Germinal center (tissue), 1 donor: ENCODE data around the gene MAML3.

Experiments
- DNase-seq: peaks from one replicate; pipeline ENCODE4 v3.0.0; 2012; ENCODE audit warnings: mixed read lengths, low spot score

Gene MAML3

GRCh38 chr4:139754938-139755337 lies 399.0 kb downstream of the MAML3 start:
- DNase-seq = no peak

- DNase-seq = no peak
Observed at GRCh38 chr4:139753686-139754085, 400.3 kb downstream of the MAML3 start.

DNA sequence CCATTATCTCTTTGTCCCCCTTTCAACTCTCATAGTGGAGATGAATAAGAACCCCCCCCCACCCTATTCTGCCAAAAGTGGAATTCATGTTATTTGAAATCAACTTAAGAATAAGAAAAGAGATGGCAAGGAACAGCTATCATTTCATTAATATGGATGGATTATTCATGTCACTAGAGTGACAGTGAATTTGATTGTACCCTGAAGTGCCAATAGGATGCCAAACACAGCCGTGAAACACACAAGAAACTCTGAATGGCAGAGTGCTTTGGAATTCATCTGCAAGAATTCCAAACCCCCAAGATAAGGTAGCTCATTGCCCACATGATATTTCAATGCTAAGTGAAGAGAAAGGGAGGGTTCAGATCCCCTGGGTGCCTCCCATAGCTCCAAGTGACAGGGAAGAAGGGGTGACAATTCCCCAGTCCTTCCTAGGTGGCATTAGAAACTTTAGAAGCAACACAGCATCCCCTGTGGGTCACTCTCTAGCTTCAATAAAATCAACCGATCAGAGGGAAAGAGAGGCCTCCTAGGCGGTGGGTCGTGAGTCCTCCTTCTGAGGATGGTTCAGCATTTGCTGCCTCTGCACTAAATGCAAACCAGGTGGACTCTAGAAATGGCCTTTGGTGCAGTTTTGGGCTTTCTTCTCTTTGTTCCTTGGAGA lies 404.0 kb downstream of the MAML3 start:
- DNase-seq = no peak

GRCh38 chr4:139749338-139749737 lies 404.6 kb downstream of the MAML3 start:
- DNase-seq = no peak

DNA sequence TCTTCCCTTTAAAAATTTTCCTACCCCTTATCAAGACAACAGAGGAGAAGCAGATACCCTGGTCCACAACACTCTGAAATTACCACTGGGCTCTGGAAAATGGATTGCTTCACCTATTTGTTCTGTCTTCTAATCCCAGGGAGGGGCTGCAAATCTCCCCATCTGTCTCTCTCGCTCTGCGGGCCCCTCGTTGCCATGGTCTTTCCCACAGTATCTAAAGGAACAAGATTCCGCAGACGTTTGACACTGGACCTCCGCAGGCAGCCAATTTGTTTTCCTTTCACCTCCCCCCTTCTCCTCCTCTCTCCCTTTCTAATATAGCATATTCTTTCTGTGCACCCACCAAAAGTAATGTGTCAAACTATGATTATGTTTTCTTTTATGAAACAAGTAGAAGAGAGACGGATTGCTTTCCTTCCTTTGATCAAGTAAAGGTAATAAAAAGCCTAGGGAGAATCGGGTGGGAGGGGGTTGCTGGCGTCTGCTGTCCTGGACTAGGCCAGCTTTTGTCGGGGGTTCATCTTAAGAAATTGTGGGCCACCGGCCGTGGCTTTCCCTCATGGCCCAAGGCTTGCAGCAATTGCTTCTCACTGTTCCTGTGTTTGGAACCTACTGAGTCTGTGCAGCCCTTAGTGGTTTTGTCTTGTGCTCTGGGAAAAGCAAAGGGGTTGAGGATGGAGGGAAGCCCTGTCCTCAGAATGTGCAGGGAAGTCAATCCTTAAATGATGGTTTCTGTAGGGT lies 407.4 kb downstream of the MAML3 start:
- no peak for DNase-seq

- DNase-seq = no peak
Observed at GRCh38 chr4:139745111-139745639, 408.8 kb downstream of the MAML3 start.

DNA sequence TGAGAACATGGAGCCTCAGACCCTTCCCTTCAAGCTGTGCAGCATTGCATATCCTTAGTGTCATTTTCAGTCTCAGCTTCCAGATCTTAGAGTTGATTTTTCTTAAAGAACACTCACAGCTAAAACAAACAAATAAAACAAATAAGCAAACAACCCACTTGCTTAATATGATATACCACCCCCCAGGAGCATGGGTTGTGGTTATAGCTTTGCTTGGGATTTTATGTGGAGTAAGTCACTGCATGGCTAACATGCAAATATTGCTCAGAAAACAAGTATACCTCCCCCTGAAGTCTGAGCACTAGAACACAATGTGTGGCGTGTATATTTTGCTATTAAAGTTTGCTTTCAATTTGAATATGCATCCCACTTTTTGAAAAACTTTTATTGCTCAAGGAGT lies 409.8 kb downstream of the MAML3 start:
- no peak for DNase-seq

DNA sequence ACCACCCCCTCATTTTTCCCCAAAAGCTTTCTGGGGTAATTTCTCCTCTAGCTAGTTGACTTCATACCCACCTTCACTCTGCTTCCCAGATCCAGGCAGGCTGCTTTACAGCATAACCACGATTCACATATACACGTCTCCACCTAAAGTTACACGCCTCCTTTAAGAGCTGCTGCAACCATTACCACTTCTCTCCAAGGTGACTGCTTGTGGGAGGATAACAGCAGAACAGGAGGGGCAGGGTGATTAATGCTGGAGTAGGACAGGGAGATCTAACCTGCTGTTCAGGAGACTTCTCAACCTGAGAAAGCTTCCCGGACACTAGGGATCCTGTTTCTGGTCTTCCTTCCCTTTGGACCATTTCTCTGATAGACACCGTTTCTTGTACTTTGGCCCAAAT lies 411.0 kb downstream of the MAML3 start:
- DNase-seq = no peak

- DNase-seq = no peak
Observed at GRCh38 chr4:139740531-139741041, 413.4 kb downstream of the MAML3 start.

GRCh38 chr4:139740121-139740520 lies 413.9 kb downstream of the MAML3 start:
- no peak for DNase-seq

DNA sequence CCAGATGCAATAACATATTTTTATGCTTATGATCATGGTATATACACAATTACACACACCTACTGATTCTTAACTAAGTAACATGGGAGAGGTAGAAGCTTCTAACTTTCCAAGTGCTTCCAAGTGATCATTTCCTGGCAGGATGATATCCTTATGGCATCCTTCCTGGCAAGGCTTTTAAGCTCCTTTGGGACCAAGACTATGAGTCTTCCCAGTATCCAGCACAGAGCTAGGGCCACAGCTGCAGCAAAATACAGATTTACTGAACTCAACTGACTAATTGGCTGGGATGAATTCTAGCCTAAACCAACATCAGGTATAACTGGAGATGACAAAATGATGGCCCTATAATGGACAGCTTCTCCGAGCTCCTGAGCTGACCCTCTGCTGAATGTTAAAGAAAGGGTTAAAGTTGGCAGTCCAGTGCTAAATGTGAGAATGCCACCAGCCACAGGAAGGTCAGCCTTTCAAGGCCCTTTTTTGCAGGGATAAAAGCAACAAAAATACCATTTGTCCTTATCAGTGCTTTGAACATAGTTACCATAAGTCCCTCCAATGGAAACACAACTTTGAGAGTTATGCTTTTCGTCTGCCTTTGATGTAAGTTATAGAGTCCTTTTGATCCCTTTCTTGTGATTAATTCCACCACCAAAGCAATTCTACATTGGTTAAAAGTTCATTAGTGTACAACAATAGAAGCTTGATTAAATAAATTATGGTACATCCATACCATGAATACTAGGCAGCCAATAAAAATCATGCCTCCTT lies 415.0 kb downstream of the MAML3 start:
- DNase-seq = no peak

DNA sequence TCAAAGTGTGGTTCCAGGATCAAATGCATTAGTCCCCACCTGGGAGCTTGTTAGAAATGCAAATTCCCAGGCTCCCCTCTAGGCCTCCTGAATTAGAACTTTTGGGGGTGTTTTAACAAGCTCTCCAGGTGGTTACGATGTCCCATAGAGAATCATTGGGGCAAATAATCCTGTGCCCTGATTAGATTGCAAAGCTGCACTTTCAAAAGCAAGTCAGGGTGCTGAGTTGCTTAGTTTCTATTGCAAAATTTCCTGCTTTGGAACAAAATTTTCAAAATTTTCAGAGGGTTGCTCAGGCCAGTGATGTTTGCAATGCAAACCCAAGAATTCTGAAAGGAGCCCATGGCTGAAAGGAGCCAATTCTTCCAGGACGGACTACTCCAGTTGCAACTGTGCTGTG lies 417.3 kb downstream of the MAML3 start:
- no peak for DNase-seq

- DNase-seq = no peak
Observed at GRCh38 chr4:139736274-139736660, 417.7 kb downstream of the MAML3 start.

DNA sequence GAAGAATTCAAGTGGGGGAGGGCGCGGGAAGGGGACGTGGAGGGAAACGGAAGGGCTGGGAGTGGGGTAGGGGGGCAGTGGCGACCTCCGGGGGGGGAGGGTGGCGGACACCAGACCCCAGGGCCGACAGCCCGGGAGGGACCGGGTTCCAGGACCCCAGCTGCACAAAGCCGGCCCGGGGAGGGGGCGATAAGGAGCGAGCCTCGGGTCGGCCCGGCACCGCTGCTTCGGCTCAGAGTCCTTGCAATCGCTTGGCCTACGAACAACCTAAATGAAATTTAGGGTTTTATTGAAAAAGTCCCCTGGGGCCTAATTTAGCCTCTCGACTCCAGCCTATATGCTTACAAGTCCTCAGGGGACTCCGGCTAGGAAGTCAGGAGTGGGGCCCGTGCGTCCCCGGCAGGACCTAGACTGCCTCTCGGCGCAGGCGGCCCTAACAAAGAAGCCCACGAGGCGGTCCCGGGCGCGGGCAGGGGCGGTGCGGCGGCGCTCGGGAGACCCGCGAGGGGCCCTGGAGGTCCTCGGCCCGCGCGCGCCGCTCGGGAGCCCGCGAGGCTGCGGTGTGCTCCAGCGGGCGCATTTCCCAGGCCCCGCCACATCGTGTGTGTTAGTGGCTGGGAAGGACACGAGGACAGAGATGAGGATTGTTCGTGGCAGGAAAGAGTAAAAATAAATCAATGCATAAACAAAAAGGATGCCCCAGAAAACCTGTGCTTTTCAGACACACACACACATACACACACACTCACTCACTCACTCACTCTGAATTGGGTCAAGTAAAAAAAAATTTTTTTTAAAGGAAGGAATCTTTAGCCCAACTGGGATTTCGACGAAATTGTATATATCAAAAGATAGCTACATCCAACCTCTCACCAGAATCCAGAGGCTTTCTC lies 418.4 kb downstream of the MAML3 start:
- peak; percentile 57 for DNase-seq

GRCh38 chr4:139734875-139735380 lies 419.1 kb downstream of the MAML3 start:
- DNase-seq = peak; percentile 90

GRCh38 chr4:139734201-139734874 lies 419.6 kb downstream of the MAML3 start:
- peak; percentile 18 for DNase-seq

GRCh38 chr4:139732991-139733570 lies 420.9 kb downstream of the MAML3 start:
- DNase-seq = no peak

GRCh38 chr4:139728840-139729239 lies 425.1 kb downstream of the MAML3 start:
- no peak for DNase-seq

DNA sequence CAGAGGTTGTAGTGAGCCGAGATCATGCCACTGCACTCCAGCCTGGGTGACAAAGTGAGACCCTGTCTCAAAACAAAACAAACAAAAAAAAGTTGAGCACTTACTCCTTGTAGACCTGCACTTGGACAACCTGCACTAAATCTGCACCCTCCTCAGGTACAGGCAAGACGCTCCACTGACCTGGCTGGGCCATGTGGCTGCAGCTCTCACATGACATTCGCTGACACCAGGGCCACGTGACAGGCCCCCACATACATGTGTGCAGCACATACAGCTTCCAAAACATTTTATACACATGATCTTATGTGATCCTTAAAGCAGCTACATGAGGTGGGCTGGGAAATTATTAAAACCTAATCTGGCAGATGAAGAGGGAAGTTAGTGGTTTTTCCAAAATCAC lies 425.8 kb downstream of the MAML3 start:
- DNase-seq = no peak

DNA sequence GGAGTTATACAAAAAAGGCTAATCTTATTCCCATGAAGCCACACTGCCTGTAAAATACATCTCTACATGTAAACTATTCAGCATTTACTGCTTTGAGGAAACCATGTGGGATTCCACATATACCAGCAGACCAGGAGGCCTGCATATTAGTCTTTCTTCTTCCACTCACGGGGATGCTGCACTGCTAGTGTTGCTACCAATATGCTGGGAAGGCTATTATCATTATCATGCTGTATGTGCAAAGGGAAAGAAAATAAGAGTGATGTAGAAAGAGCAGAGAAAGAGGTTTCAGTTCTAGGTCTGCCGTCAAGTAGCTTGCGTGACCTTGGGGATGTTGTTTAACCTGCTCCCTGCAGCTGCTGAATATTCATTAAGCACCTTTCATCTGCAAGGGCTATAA lies 427.4 kb downstream of the MAML3 start:
- no peak for DNase-seq
